Vagina (tissue), 2 donors: Measurements from ENCODE around the gene CD1E. TPM values are rescaled to one million over a fixed set of nuclear protein-coding genes. Genes with fewer than 3 reads are reported as not detected.

Source experiments
- DNase-seq, 2 donors: peaks; one replicate each; pipeline ENCODE4 v3.0.0-alpha.2; 2017; ENCODE audit errors: extremely low spot score in 2 of 2
- H3K27ac ChIP-seq: fragments of 200-600 bp; sonication (generic); one replicate; pipeline ENCODE4 v1.5.1; 2019
- H3K27me3 ChIP-seq: fragments of 200-600 bp; sonication (generic); one replicate; pipeline ENCODE4 v1.5.1; 2019
- H3K36me3 ChIP-seq, 2 donors: fragments of 200-600 bp; sonication (generic); one replicate each; pipeline ENCODE4 v1.5.1; 2017 to 2019
- H3K4me1 ChIP-seq: fragments of 200-600 bp; sonication (generic); one replicate; pipeline ENCODE4 v1.5.1; 2019
- H3K4me3 ChIP-seq, 2 donors: fragments of 200-600 bp; sonication (generic); 1 replicate in 1 of 2; 2 replicates in 1 of 2; pipeline ENCODE4 v1.5.1; 2016 to 2019
- H3K9me3 ChIP-seq: fragments of 200-600 bp; sonication (generic); one replicate; pipeline ENCODE4 v1.5.1; 2019
- CTCF ChIP-seq, 3 experiments: fragments of 450-650 bp in 2 of 3; fragments of 200-600 bp in 1 of 3; sonication (generic) in 1 of 3; IDR thresholded peaks; one replicate each; pipeline ENCODE4 v1.5.1; 2017 to 2019; ENCODE audit warnings: antibody characterized with exemption in 3 of 3, mild to moderate bottlenecking in 2 of 3, moderate library complexity in 2 of 3
- POLR2A ChIP-seq, 2 donors: fragments of 450-650 bp; IDR thresholded peaks; one replicate each; pipeline ENCODE4 v1.6.1; 2017; ENCODE audit warnings: antibody characterized with exemption in 2 of 2, mild to moderate bottlenecking in 2 of 2, moderate library complexity in 2 of 2
- POLR2AphosphoS5 ChIP-seq, 2 donors: sonication (generic); formaldehyde crosslinking; IDR thresholded peaks; one replicate each; pipeline ENCODE4 v1.9.0; 2017; ENCODE audit warnings: antibody characterized with exemption in 2 of 2, mild to moderate bottlenecking in 2 of 2, low read depth in 1 of 2; ENCODE audit not compliant: insufficient read depth in 1 of 2
- intact Hi-C: fragments of 100-400 bp; cut with DNase I; formaldehyde crosslinking; loops from one replicate; pipeline ENCODE4 v1.15.1; 2023
- total RNA-seq: library from RNA; depleted of rRNA; stranded (reverse); fragments of >200 nt; gene quantifications from one replicate; pipeline ENCODE4 v1.2.3, GENCODE V29; 2016

The CD1E gene
- total RNA-seq, 1 donor from 2014 or later, result 2.5 TPM

GRCh38 chr1:158354255-158354654 lies 561 bp downstream of the CD1E start:
- no peak overlapping the region for H3K27ac ChIP-seq
- H3K9me3 ChIP-seq, result no peaks in the 10 kb centered on the region
- H3K4me1 ChIP-seq, result no peaks in the 10 kb centered on the region
- DNase-seq, result no peak
- no peak for TF ChIP-seq POLR2AphosphoS5 (IDR thresholded peaks at IDR 0.05; ENCODE audit: insufficient read depth in 1 of 2, low read depth in 1 of 2)
- no peak for TF ChIP-seq POLR2A (IDR thresholded peaks at IDR 0.05)
- TF ChIP-seq CTCF (IDR thresholded peaks at IDR 0.05), result no peak
- H3K4me3 ChIP-seq, result no peak overlapping the region
- no peaks in the 10 kb centered on the region for H3K36me3 ChIP-seq
- no peaks in the 10 kb centered on the region for H3K27me3 ChIP-seq
- intact Hi-C loops, result no loop called here

GRCh38 chr1:158355773-158356285 lies 2.1 kb downstream of the CD1E start:
- no peak for TF ChIP-seq CTCF (IDR thresholded peaks at IDR 0.05)
- no peak for TF ChIP-seq POLR2A (IDR thresholded peaks at IDR 0.05)
- TF ChIP-seq POLR2AphosphoS5 (IDR thresholded peaks at IDR 0.05; ENCODE audit: insufficient read depth in 1 of 2, low read depth in 1 of 2), result no peak
- Histone ChIP-seq H3K27me3 (no peaks in the 10 kb centered on the region), H3K4me3 (no peak overlapping the region), H3K27ac (no peak overlapping the region), H3K9me3 (no peaks in the 10 kb centered on the region), H3K4me1 (no peaks in the 10 kb centered on the region), H3K36me3 (no peaks in the 10 kb centered on the region)
- intact Hi-C loops, result no loop called here
- no peak for DNase-seq

GRCh38 chr1:158356616-158357015 lies 2.9 kb downstream of the CD1E start:
- no peak for DNase-seq
- Histone ChIP-seq H3K27me3 (no peaks in the 10 kb centered on the region), H3K4me1 (no peaks in the 10 kb centered on the region), H3K4me3 (no peak overlapping the region), H3K27ac (no peak overlapping the region), H3K36me3 (no peaks in the 10 kb centered on the region), H3K9me3 (no peaks in the 10 kb centered on the region)
- intact Hi-C loops, result no loop called here
- TF ChIP-seq CTCF (IDR thresholded peaks at IDR 0.05) (no peak), POLR2AphosphoS5 (IDR thresholded peaks at IDR 0.05; ENCODE audit: insufficient read depth in 1 of 2, low read depth in 1 of 2) (no peak), POLR2A (IDR thresholded peaks at IDR 0.05) (no peak)

- TF ChIP-seq CTCF (IDR thresholded peaks at IDR 0.05) (no peak), POLR2A (IDR thresholded peaks at IDR 0.05) (no peak), POLR2AphosphoS5 (IDR thresholded peaks at IDR 0.05; ENCODE audit: insufficient read depth in 1 of 2, low read depth in 1 of 2) (no peak)
- no peaks in the 10 kb centered on the region for H3K36me3 ChIP-seq
- no peak for DNase-seq
- H3K27ac ChIP-seq, result no peak overlapping the region
- H3K4me3 ChIP-seq, result no peak overlapping the region
- no peaks in the 10 kb centered on the region for H3K4me1 ChIP-seq
- H3K27me3 ChIP-seq, result no peaks in the 10 kb centered on the region
- intact Hi-C loops, result no loop called here
- no peaks in the 10 kb centered on the region for H3K9me3 ChIP-seq
Observed at GRCh38 chr1:158357441-158357840, 3.7 kb downstream of the CD1E start.

GRCh38 chr1:158362482-158362881 lies 8.8 kb downstream of the CD1E start:
- no peak for DNase-seq
- no peak overlapping the region for H3K27ac ChIP-seq
- H3K36me3 ChIP-seq, result no peaks in the 10 kb centered on the region
- no peaks in the 10 kb centered on the region for H3K27me3 ChIP-seq
- no peak overlapping the region for H3K4me3 ChIP-seq
- H3K4me1 ChIP-seq, result no peaks in the 10 kb centered on the region
- TF ChIP-seq POLR2A (IDR thresholded peaks at IDR 0.05), result no peak
- TF ChIP-seq POLR2AphosphoS5 (IDR thresholded peaks at IDR 0.05; ENCODE audit: insufficient read depth in 1 of 2, low read depth in 1 of 2), result no peak
- TF ChIP-seq CTCF (IDR thresholded peaks at IDR 0.05), result no peak
- no peaks in the 10 kb centered on the region for H3K9me3 ChIP-seq
- intact Hi-C loops, result no loop called here
